GM18861 (cell line): ENCODE results near the gene MRPL30.
"Not testable (repeated sequence)": the region's sequence is repeated elsewhere in the genome, so short reads cannot be mapped to it uniquely, and the experiment has no call there.

Experiments
- ATAC-seq: cut with Tn5 transposase; IDR thresholded peaks from one replicate; pipeline ENCODE4 v1.9.1; 2021; ENCODE audit not compliant: unreplicated experiment

The MRPL30 gene

GRCh38 chr2:99184811-99185210 lies 3.8 kb downstream of the MRPL30 start:
- ATAC-seq: no peak

GRCh38 chr2:99187011-99187410 lies 6.0 kb downstream of the MRPL30 start:
- no peak for ATAC-seq

DNA sequence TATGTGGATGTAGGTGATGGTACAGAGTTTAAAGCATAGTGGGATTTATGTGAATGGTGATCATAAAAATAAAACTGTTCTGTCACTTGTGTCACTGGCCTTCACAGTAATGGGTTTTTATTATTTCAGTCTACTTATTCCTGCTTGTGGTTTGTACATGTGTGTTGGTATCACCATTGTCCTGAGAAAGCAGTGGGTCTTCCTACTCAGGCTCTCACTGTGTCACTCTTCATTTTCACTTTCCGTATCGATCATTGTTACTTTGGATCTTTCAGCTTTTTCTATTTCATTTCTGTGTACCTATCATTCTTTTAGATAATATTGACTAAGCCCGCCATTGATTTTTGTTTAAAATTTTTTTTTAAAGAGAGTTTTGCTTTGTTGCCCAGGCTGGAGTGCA lies 7.4 kb downstream of the MRPL30 start:
- no peak for ATAC-seq

GRCh38 chr2:99190548-99190947 lies 9.6 kb downstream of the MRPL30 start:
- no peak for ATAC-seq

DNA sequence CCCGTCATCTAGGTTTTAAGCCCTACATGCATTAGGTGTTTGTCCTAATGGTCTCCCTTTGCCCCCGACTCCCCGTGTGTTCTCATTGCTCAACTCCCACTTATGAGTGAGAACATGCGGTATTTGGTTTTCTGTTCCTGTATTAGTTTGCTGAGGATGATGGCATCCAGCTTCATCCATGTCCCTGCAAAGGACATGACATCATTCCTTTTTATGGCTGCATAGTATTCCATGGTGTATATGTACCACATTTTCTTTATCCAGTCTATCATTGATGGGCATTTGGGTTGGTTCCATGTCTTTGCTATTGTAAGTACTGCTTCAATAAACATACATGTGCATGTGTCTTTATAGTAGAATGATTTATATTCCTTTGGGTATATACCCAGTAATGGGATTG lies 11.4 kb downstream of the MRPL30 start:
- not testable (repeated sequence) for ATAC-seq

- no peak for ATAC-seq
Measured at GRCh38 chr2:99198103-99198841, 17.3 kb downstream of the MRPL30 start.

DNA sequence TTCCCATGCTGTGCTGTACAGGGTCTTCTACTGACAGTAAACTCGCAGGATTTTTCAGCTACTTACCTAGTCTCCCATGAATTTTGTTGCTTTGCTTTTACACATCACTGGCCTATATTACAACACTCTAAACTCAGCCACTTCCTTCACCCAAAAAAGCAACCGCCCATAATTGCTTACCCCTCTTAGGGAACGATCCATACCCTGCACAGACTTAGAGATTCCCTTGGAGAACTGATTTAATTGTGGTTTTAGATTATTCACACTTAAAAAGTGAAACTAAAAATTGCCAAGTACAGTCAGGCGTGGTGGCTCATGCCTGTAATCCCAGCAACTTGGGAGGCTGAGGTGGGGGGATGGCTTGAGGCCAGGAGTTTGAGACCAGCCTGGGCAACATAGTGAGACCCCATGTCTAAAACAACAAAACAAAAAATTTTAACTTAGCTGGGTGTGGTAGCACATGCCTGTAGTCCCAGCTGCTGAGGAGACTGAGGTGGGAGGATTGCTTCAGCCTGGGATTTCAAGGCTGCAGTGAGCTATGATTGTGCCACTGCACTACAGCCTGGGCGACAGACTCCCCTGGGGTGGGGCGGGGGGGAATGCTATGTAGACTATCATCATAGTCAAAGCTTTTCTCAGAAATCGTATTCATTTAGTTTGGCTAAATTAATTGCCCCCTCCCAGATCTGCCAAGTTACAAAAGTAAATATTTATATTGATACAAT lies 19.3 kb downstream of the MRPL30 start:
- no peak for ATAC-seq

- ATAC-seq: no peak
Measured at GRCh38 chr2:99201959-99202678, 21.1 kb downstream of the MRPL30 start.

DNA sequence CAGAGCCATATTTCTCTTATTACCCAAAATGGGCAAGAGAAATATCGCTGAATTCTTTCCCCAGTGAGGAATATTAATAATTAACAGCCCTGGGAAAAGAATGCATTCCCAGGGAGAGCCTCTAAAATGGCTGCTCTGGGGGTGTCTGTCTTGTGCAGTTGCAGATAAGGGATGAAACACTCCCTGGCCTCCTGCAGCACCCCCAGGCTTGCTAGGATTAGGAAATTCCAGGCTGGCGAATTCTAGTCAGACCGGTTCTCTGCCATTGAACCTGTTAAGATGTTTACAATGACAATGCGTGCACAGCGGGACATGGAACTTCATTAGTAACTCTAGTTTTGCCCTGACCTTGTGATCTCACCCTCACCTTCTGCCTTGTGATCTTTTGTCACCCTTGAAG lies 24.5 kb downstream of the MRPL30 start:
- no peak for ATAC-seq

- ATAC-seq: no peak
Measured at GRCh38 chr2:99216096-99216495, 35.1 kb downstream of the MRPL30 start.

- ATAC-seq: no peak
Measured at GRCh38 chr2:99217929-99218501, 37.0 kb downstream of the MRPL30 start.

- ATAC-seq: not testable (repeated sequence)
Measured at GRCh38 chr2:99233177-99233576, 52.2 kb downstream of the MRPL30 start.

DNA sequence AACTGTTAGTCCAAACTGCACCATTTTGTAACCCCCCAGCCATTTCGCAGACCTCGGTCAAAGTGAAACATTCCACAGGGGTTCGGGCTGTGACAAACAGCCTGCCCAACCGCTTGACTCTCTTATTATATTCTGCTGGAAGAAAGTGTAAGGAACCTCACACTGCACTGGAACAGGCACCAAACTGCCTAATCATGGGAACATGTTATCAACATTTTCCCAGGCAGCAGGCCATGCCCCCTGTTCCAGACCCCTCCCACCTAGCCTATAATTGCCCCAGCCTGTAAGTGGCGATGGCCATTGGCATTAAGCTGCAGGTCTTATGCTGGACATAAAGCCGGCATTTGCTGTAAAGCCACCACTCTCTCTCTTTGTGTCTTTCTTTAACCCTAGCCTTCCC lies 57.6 kb downstream of the MRPL30 start:
- ATAC-seq: no peak

DNA sequence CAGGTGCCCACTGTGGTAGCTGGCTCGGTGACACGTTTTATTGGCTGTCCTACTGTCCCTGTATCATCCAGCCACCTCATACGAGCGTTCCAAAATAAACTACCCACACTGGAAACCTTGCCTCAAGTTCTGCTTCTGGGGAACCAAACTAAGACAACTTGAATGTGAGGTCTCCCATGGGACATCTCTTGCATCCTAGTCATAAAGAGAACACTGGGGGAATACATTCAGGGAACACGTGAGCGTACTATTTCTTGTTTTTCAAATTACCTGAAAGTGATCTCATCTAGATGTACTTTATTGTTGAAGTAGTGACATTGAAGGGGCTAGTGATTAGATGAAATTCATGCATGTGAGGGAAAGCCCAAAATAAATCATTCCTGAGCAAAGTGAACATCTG lies 59.4 kb downstream of the MRPL30 start:
- no peak for ATAC-seq

- ATAC-seq: no peak
Measured at GRCh38 chr2:99242151-99242550, 61.2 kb downstream of the MRPL30 start.
